BLaER1 treated with 17β-estradiol and CSF1 and Interleukin-3, amounts not matched to agents 10 nM and 100 nM (cell line): ENCODE results near the gene RER1.

Experiments used
- H3K27ac ChIP-seq, 11 experiments: shearing (Covaris generic); formaldehyde crosslinking; 2 replicates each; pipeline ENCODE4 v1.8.1; 2022
- H3K27me3 ChIP-seq, 11 experiments: shearing (Covaris generic); formaldehyde crosslinking; 2 replicates each; pipeline ENCODE4 v1.8.1; 2022
- H3K36me3 ChIP-seq, 11 experiments: shearing (Covaris generic); formaldehyde crosslinking; 2 replicates each; pipeline ENCODE4 v1.8.1; 2022
- H3K4me1 ChIP-seq, 10 experiments: shearing (Covaris generic); formaldehyde crosslinking; 2 replicates each; pipeline ENCODE4 v1.8.1; 2022
- H3K4me2 ChIP-seq, 11 experiments: shearing (Covaris generic); formaldehyde crosslinking; 2 replicates each; pipeline ENCODE4 v1.8.1; 2022
- H3K4me3 ChIP-seq, 10 experiments: shearing (Covaris generic); formaldehyde crosslinking; 2 replicates each; pipeline ENCODE4 v1.8.1; 2022
- H3K9ac ChIP-seq, 11 experiments: shearing (Covaris generic); formaldehyde crosslinking; 2 replicates each; pipeline ENCODE4 v1.8.1; 2022
- H3K9me3 ChIP-seq, 11 experiments: shearing (Covaris generic); formaldehyde crosslinking; replicated peaks in 1 of 11; 2 replicates each; pipeline ENCODE4 v1.8.1; 2022
- H4K20me1 ChIP-seq, 11 experiments: shearing (Covaris generic); formaldehyde crosslinking; 2 replicates each; pipeline ENCODE4 v1.8.1; 2022
- Cebpa-rat ChIP-seq, 11 experiments: shearing (Covaris generic); IDR thresholded peaks; 2 replicates each; pipeline ENCODE4 v1.8.1; 2022

RER1 gene

GRCh38 chr1:2346691-2347408, 44.8 kb upstream of the RER1 start:
- H3K9me3 ChIP-seq: no peaks in the 10 kb centered on the region
- H3K27ac ChIP-seq: no peak overlapping the region
- peaks cover 0 to 6% (median 0%) of the 10 kb centered on the region in 11 experiments; a peak in 4 of 22 replicates for H4K20me1 ChIP-seq
- H3K4me2 ChIP-seq: no peak overlapping the region; a peak in 1 of 22 replicates
- H3K27me3 ChIP-seq: peaks cover 0 to 10% (median 0%) of the 10 kb centered on the region in 11 experiments; a peak in 5 of 22 replicates
- TF ChIP-seq Cebpa-rat (IDR thresholded peaks at IDR 0.05): no peak
- H3K4me3 ChIP-seq: no peak overlapping the region
- peaks cover 0 to 8% (median 3%) of the 10 kb centered on the region in 10 experiments; a peak in 8 of 20 replicates for H3K4me1 ChIP-seq
- no peak overlapping the region for H3K9ac ChIP-seq
- no peaks in the 10 kb centered on the region for H3K36me3 ChIP-seq

- TF ChIP-seq Cebpa-rat (IDR thresholded peaks at IDR 0.05): no peak
- H4K20me1 ChIP-seq: peaks cover 0 to 10% (median 0%) of the 10 kb centered on the region in 11 experiments; a peak in 6 of 22 replicates
These were observed 44.2 kb upstream of the RER1 start for GRCh38 chr1:2347409-2347785.

GRCh38 chr1:2347896-2348295, 43.7 kb upstream of the RER1 start:
- Histone ChIP-seq H3K36me3 (no peaks in the 10 kb centered on the region), H3K4me1 (peaks cover 2 to 18% (median 13%) of the 10 kb centered on the region in 10 experiments), H4K20me1 (peaks cover 0 to 15% (median 0%) of the 10 kb centered on the region in 11 experiments; a peak in 7 of 22 replicates), H3K4me3 (no peak overlapping the region), H3K27me3 (peaks cover 0 to 11% (median 0%) of the 10 kb centered on the region in 11 experiments; a peak in 5 of 22 replicates), H3K9ac (no peak overlapping the region), H3K9me3 (no peaks in the 10 kb centered on the region), H3K4me2 (no peak overlapping the region), H3K27ac (no peak overlapping the region)
- no peak for TF ChIP-seq Cebpa-rat (IDR thresholded peaks at IDR 0.05)

More at GRCh38 chr1:2347409-2347785, 44.2 kb upstream of the RER1 start:
- no peaks in the 10 kb centered on the region for H3K36me3 ChIP-seq
- peaks cover 0 to 13% (median 8%) of the 10 kb centered on the region in 10 experiments; a peak in 16 of 20 replicates for H3K4me1 ChIP-seq
- no peaks in the 10 kb centered on the region for H3K9me3 ChIP-seq
- no peak overlapping the region for H3K4me3 ChIP-seq
- no peak overlapping the region for H3K4me2 ChIP-seq
- no peak overlapping the region for H3K9ac ChIP-seq
- no peak overlapping the region for H3K27ac ChIP-seq
- H3K27me3 ChIP-seq: peaks cover 0 to 11% (median 0%) of the 10 kb centered on the region in 11 experiments; a peak in 5 of 22 replicates

- peaks cover 0 to 11% (median 0%) of the 10 kb centered on the region in 11 experiments; a peak in 5 of 22 replicates for H3K27me3 ChIP-seq
- no peak for TF ChIP-seq Cebpa-rat (IDR thresholded peaks at IDR 0.05)
These were observed 43.0 kb upstream of the RER1 start for GRCh38 chr1:2348346-2349325.

GRCh38 chr1:2349806-2350205, 41.8 kb upstream of the RER1 start:
- Histone ChIP-seq H3K4me2 (no peak overlapping the region), H4K20me1 (peaks cover 0 to 28% (median 0%) of the 10 kb centered on the region in 11 experiments; a peak in 7 of 22 replicates), H3K4me1 (peaks cover 15 to 30% (median 29%) of the 10 kb centered on the region in 10 experiments), H3K4me3 (no peak overlapping the region), H3K9me3 (no peaks in the 10 kb centered on the region), H3K27me3 (peaks cover 0 to 11% (median 0%) of the 10 kb centered on the region in 11 experiments; a peak in 6 of 22 replicates), H3K27ac (no peak overlapping the region), H3K36me3 (no peaks in the 10 kb centered on the region), H3K9ac (no peak overlapping the region)
- TF ChIP-seq Cebpa-rat (IDR thresholded peaks at IDR 0.05): no peak

More at GRCh38 chr1:2348346-2349325, 43.0 kb upstream of the RER1 start:
- no peak overlapping the region for H3K4me3 ChIP-seq
- H3K9me3 ChIP-seq: no peaks in the 10 kb centered on the region
- no peaks in the 10 kb centered on the region for H3K36me3 ChIP-seq
- no peak overlapping the region for H3K4me2 ChIP-seq
- no peak overlapping the region for H3K9ac ChIP-seq
- H4K20me1 ChIP-seq: peaks cover 0 to 22% (median 0%) of the 10 kb centered on the region in 11 experiments; a peak in 7 of 22 replicates
- peaks cover 10 to 20% (median 18%) of the 10 kb centered on the region in 10 experiments for H3K4me1 ChIP-seq
- H3K27ac ChIP-seq: no peak overlapping the region

- Histone ChIP-seq H3K9me3 (no peaks in the 10 kb centered on the region), H3K4me1 (peaks cover 15 to 33% (median 30%) of the 10 kb centered on the region in 10 experiments), H3K27ac (no peak overlapping the region), H3K36me3 (no peaks in the 10 kb centered on the region), H3K4me3 (no peak overlapping the region), H3K9ac (no peak overlapping the region), H3K4me2 (no peak overlapping the region), H3K27me3 (peaks cover 0 to 11% (median 0%) of the 10 kb centered on the region in 11 experiments; a peak in 6 of 22 replicates), H4K20me1 (peaks cover 0 to 35% (median 0%) of the 10 kb centered on the region in 11 experiments; a peak in 7 of 22 replicates)
- no peak for TF ChIP-seq Cebpa-rat (IDR thresholded peaks at IDR 0.05)
These were observed 41.1 kb upstream of the RER1 start for GRCh38 chr1:2350501-2350900.

GRCh38 chr1:2350911-2351655, 40.6 kb upstream of the RER1 start:
- peaks cover 15 to 33% (median 30%) of the 10 kb centered on the region in 10 experiments for H3K4me1 ChIP-seq
- no peak for TF ChIP-seq Cebpa-rat (IDR thresholded peaks at IDR 0.05)
- no peak overlapping the region for H3K9ac ChIP-seq
- H3K27me3 ChIP-seq: peaks cover 0 to 11% (median 0%) of the 10 kb centered on the region in 11 experiments; a peak in 6 of 22 replicates
- H3K4me2 ChIP-seq: no peak overlapping the region
- H3K4me3 ChIP-seq: no peak overlapping the region
- H4K20me1 ChIP-seq: peaks cover 0 to 40% (median 0%) of the 10 kb centered on the region in 11 experiments; a peak in 7 of 22 replicates
- no peaks in the 10 kb centered on the region for H3K36me3 ChIP-seq
- H3K27ac ChIP-seq: no peak overlapping the region
- no peaks in the 10 kb centered on the region for H3K9me3 ChIP-seq

- Histone ChIP-seq H3K4me2 (peak overlapping the region in 6 of 11 experiments; percentile 45 to 82 (median 75); a peak in 6 of 22 replicates), H4K20me1 (peaks cover 0 to 40% (median 0%) of the 10 kb centered on the region in 11 experiments; a peak in 7 of 22 replicates), H3K27ac (no peak overlapping the region), H3K9ac (no peak overlapping the region), H3K36me3 (no peaks in the 10 kb centered on the region), H3K27me3 (peaks cover 0 to 11% (median 0%) of the 10 kb centered on the region in 11 experiments; a peak in 6 of 22 replicates), H3K9me3 (no peaks in the 10 kb centered on the region), H3K4me3 (no peak overlapping the region), H3K4me1 (peaks cover 15 to 33% (median 30%) of the 10 kb centered on the region in 10 experiments)
- TF ChIP-seq Cebpa-rat (IDR thresholded peaks at IDR 0.05): no peak
These were observed 39.9 kb upstream of the RER1 start for GRCh38 chr1:2351723-2352122.
